Fibroblast of skin of right biceps (primary cell): ENCODE measurements around the gene CWH43.
A peak's percentile ranks its signal among the peaks of the same experiment; 100 is the strongest.
"Not testable (repeated sequence)": the region's sequence is repeated elsewhere in the genome, so short reads cannot be mapped to it uniquely, and the experiment has no call there.

Experiments
- DNase-seq: peaks from one replicate; pipeline ENCODE4 v3.0.0-alpha.2; 2013

Gene CWH43

GRCh38 chr4:49098034-49098759 is 112.1 kb downstream of the CWH43 start:
- not testable (repeated sequence) for DNase-seq

- not testable (repeated sequence) for DNase-seq
These were observed 113.9 kb downstream of the CWH43 start for GRCh38 chr4:49099831-49100444.

DNA sequence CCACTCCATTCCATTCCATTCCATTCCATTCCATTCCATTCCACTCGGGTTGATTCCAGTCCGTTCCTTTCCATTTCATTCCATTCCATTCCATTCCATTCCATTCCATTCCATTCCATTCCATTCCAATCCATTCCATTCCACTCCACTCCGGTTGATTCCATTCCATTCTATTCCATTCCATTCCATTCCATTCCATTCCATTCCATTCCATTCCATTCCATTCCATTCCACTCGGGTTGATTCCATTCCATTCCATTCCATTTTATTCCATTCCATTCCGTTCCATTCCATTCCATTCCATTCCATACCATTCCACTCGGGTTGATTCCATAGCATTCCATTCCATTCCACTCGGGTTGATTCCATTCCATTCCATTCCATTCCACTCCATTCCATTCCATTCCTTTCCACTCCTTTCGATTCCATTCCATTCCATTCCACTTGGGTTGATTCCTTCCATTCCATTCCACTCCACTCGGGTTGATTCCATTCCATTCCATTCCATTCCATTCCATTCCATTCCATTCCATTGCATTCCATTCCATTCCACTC is 116.3 kb downstream of the CWH43 start:
- DNase-seq: not testable (repeated sequence)

- DNase-seq: not testable (repeated sequence)
These were observed 117.5 kb downstream of the CWH43 start for GRCh38 chr4:49103436-49104136.

DNA sequence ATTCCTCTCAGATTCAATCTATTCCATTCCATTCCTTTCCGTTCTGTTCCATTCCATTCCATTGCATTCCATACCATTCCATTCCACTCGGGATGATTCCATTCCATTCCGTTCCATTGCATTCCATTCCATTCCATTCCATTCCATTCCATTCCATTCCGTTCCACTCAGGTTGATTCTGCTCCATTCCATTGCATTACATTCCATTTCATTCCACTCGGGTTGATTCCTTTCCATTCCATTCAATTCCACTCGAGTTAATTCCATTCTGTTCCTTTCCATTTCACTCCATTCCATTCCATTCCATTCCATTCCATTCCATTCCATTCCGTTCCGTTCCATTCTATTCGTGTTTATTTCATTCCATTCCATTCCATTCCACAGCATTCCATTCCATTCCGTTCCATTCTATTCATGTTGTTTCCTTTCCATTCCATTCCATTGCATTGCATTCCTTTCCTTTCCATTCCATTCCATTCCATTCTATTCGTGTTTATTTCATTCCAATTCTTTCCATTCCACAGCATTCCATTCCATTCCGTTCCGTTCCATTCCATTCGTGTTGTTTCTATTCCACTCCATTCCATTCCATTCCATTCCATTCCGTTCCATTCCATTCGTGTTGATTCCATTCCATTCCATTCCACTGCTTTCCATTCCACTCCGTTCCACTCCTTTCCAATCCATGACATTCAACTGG is 118.3 kb downstream of the CWH43 start:
- not testable (repeated sequence) for DNase-seq

GRCh38 chr4:49105248-49105904 is 119.3 kb downstream of the CWH43 start:
- DNase-seq: not testable (repeated sequence)

GRCh38 chr4:49107262-49107661 is 121.2 kb downstream of the CWH43 start:
- DNase-seq: peak; percentile 47

GRCh38 chr4:49108183-49108978 is 122.3 kb downstream of the CWH43 start:
- not testable (repeated sequence) for DNase-seq

GRCh38 chr4:49109567-49110166 is 123.6 kb downstream of the CWH43 start:
- DNase-seq: not testable (repeated sequence)

GRCh38 chr4:49110579-49110978 is 124.5 kb downstream of the CWH43 start:
- not testable (repeated sequence) for DNase-seq
